ENCODE results near the gene FKBP14. TPM values are rescaled to one million over a fixed set of nuclear protein-coding genes. Genes with fewer than 3 reads are reported as not detected.
A peak's percentile ranks its signal among the peaks of the same experiment; 100 is the strongest.

The FKBP14 gene
- total RNA-seq, 1 experiment from 2014 or later: 11.5 TPM

GRCh38 chr7:30046127-30046770 is 19.7 kb upstream of the FKBP14 start:
- H4K20me1 ChIP-seq (ENCODE audit: control insufficient read depth, insufficient read depth, insufficient read length): no peaks in the 10 kb centered on the region
- Mint-ChIP-seq H3K27me3 (ENCODE audit: low read depth) (no peaks in the 10 kb centered on the region), H3K9me3 (no peaks in the 10 kb centered on the region), H3K4me1 (peaks cover 11 to 12% of the 10 kb centered on the region in 2 experiments), H3K27ac (peak overlapping the region in 1 of 3 experiments; percentile 72; a peak in 1 of 7 replicates), H3K36me3 (ENCODE audit: insufficient read depth in 1 of 3, low read depth in 3 of 3) (peaks cover 18 to 52% (median 39%) of the 10 kb centered on the region in 3 experiments; a peak in 6 of 7 replicates), H3K4me3 (no peak overlapping the region)
- H2BK12ac ChIP-seq (ENCODE audit: insufficient read length, low read depth, low read length): no peak overlapping the region
- no peak overlapping the region for H2AFZ ChIP-seq (ENCODE audit: low read length)
- no peak overlapping the region for H2BK15ac ChIP-seq (ENCODE audit: low read depth, low read length)
- no peak overlapping the region for H4K8ac ChIP-seq (replicated peaks; ENCODE audit: insufficient read length, low read depth, low read length)
- WGBS (ENCODE audit: extremely low coverage, insufficient read length, low lambda C conversion rate): no CpG with 5 or more reads among the region's 3 CpGs
- H2AK5ac ChIP-seq (ENCODE audit: insufficient read length, low read length): no peak overlapping the region
- no peak overlapping the region for H3K9ac ChIP-seq (ENCODE audit: extremely low read depth, insufficient read length, low read length)
- H3K4ac ChIP-seq (ENCODE audit: low read depth, low read length): no peak overlapping the region
- peaks cover 19% of the 10 kb centered on the region for H3K79me1 ChIP-seq (ENCODE audit: insufficient read depth, low read depth, low read length, poor library complexity, severe bottlenecking)
- H3K23me2 ChIP-seq (ENCODE audit: insufficient read length, low read depth, low read length, poor library complexity, severe bottlenecking): no peaks in the 10 kb centered on the region
- no peak overlapping the region for H2BK20ac ChIP-seq (ENCODE audit: low read depth, low read length, poor library complexity, severe bottlenecking)
- H4K91ac ChIP-seq (ENCODE audit: insufficient read length, low read depth, low read length): no peak overlapping the region
- no peak overlapping the region for H3K27ac ChIP-seq (ENCODE audit: insufficient read length, low read depth, low read length)
- H3K27me3 ChIP-seq (ENCODE audit: insufficient read depth, low read length): no peaks in the 10 kb centered on the region
- no peak overlapping the region for H3K56ac ChIP-seq (ENCODE audit: insufficient read length, low read depth, low read length)
- no peak overlapping the region for H2BK120ac ChIP-seq (ENCODE audit: low read depth, low read length, poor library complexity, severe bottlenecking)
- DNase-seq: no peak
- H3K9me3 ChIP-seq (ENCODE audit: control insufficient read depth, low read depth, low read length): no peaks in the 10 kb centered on the region
- H3K4me2 ChIP-seq (ENCODE audit: insufficient read depth, insufficient read length, low read length): no peak overlapping the region
- no peak for TF ChIP-seq CTCF (conservative IDR thresholded peaks at IDR 0.05)
- no peak overlapping the region for H3K23ac ChIP-seq (ENCODE audit: insufficient read length, low read depth, low read length)
- H3K18ac ChIP-seq (ENCODE audit: insufficient read length, low read depth, low read length): no peak overlapping the region
- peaks cover 9% of the 10 kb centered on the region; the same call in 1 of the 2 replicates for H3K79me2 ChIP-seq (ENCODE audit: insufficient read depth, low read length)
- no peak overlapping the region for H3T11ph ChIP-seq (ENCODE audit: low read length)
- no peak overlapping the region for H2BK5ac ChIP-seq (ENCODE audit: insufficient read length, low read length)
- no peak overlapping the region for H3K14ac ChIP-seq (ENCODE audit: insufficient read depth, low read length)
- H3K4me1 ChIP-seq (ENCODE audit: insufficient read depth, low read length): peaks cover 2% of the 10 kb centered on the region
- no peak overlapping the region for H4K5ac ChIP-seq (ENCODE audit: insufficient read length, low read depth, low read length)

Data from H9 (cell line).